PC-3 (cell line): Measurements from ENCODE around the gene PGF. TPM values are rescaled to one million over a fixed set of nuclear protein-coding genes. Genes with fewer than 3 reads are reported as not detected.

Source experiments
- ATAC-seq: fragments of 200-7000 bp; cut with Tn5 transposase; 2 replicates; pipeline ENCODE4 v1.9.1; 2020; ENCODE audit warnings: mild to moderate bottlenecking, moderate library complexity
- BruUV-seq: library from RNA; stranded (reverse); fragments of 400-500 nt; replicated peaks from 2 replicates; lab custom pipeline; 2021; lab: Mats Ljungman, UMichigan
- CTCF ChIA-PET: fragments of 300-600 bp; sonication (Branson Sonifier 250); formaldehyde crosslinking; loops from one replicate; lab custom pipeline; 2022; ENCODE audit warnings: antibody characterized with exemption; lab: Charles Lee
- POLR2A ChIA-PET: fragments of 300-600 bp; sonication (Branson Sonifier 250); formaldehyde crosslinking; loops from one replicate; lab custom pipeline; 2022; ENCODE audit warnings: antibody characterized with exemption; ENCODE audit not compliant: unreplicated experiment; lab: Charles Lee
- DNase-seq: peaks from one replicate; pipeline ENCODE4 v3.0.0-alpha.2; 2015
- H2AFZ ChIP-seq: fragments of 300-600 bp; sonication (generic); 2 replicates; pipeline ENCODE4 v1.6.0; 2016; ENCODE audit warnings: antibody characterized with exemption, low read length
- H3F3A ChIP-seq: fragments of 300-600 bp; sonication (generic); one replicate; pipeline ENCODE4 v1.6.0; 2017; ENCODE audit warnings: antibody characterized with exemption, low read length, control low read depth, mild to moderate bottlenecking; ENCODE audit not compliant: unreplicated experiment
- H3K27ac ChIP-seq: fragments of 300-600 bp; sonication (generic); 2 replicates; pipeline ENCODE4 v1.5.1; 2016; ENCODE audit warnings: mild to moderate bottlenecking, low read length
- H3K27me3 ChIP-seq: fragments of 300-600 bp; sonication (generic); 2 replicates; pipeline ENCODE4 v1.6.1; 2016; ENCODE audit warnings: low read length, mixed read lengths
- H3K36me3 ChIP-seq: fragments of 300-600 bp; sonication (generic); 2 replicates; pipeline ENCODE4 v1.6.1; 2016; ENCODE audit warnings: low read depth, mixed run types, low read length, mixed read lengths
- H3K4me1 ChIP-seq: fragments of 300-600 bp; sonication (generic); 2 replicates; pipeline ENCODE4 v1.5.1; 2016; ENCODE audit warnings: low read length; ENCODE audit not compliant: insufficient read depth
- H3K4me2 ChIP-seq: fragments of 300-600 bp; sonication (generic); 2 replicates; pipeline ENCODE4 v1.6.0; 2016; ENCODE audit warnings: low read length
- H3K4me3 ChIP-seq: fragments of 300-600 bp; sonication (generic); 2 replicates; pipeline ENCODE4 v1.5.1; 2016; ENCODE audit warnings: mild to moderate bottlenecking, low read length, mixed read lengths
- H3K79me2 ChIP-seq: fragments of 300-600 bp; sonication (generic); 2 replicates; pipeline ENCODE4 v1.6.1; 2017; ENCODE audit warnings: low read length, mixed read lengths
- H3K9ac ChIP-seq: fragments of 300-600 bp; sonication (generic); 2 replicates; pipeline ENCODE4 v1.6.0; 2016; ENCODE audit warnings: mild to moderate bottlenecking, low read length
- H3K9me2 ChIP-seq: fragments of 300-600 bp; sonication (generic); replicated peaks from 2 replicates; pipeline ENCODE4 v1.6.1; 2016; ENCODE audit warnings: mixed run types, low read length, mixed read lengths
- H3K9me3 ChIP-seq: fragments of 300-600 bp; sonication (generic); 2 replicates; pipeline ENCODE4 v1.6.1; 2016; ENCODE audit warnings: low read length, mixed read lengths
- H4K20me1 ChIP-seq: fragments of 300-600 bp; sonication (generic); 2 replicates; pipeline ENCODE4 v1.6.1; 2016; ENCODE audit warnings: low read length, mixed read lengths
- EZH2 ChIP-seq: fragments of 300-600 bp; sonication (generic); IDR thresholded peaks from one replicate; pipeline ENCODE4 v1.6.1; 2017; ENCODE audit warnings: antibody characterized with exemption, mild to moderate bottlenecking, low read length; ENCODE audit not compliant: unreplicated experiment
- EZH2phosphoT487 ChIP-seq: fragments of 300-600 bp; sonication (generic); IDR thresholded peaks from 2 replicates; pipeline ENCODE4 v1.6.1; 2018; ENCODE audit warnings: mild to moderate bottlenecking, antibody characterized with exemption, low read length, borderline replicate concordance
- intact Hi-C: fragments of 100-400 bp; cut with micrococcal nuclease; formaldehyde crosslinking; loops from 2 replicates; pipeline ENCODE4 v1.9.0; 2023
- total RNA-seq: library from RNA; depleted of rRNA; stranded (reverse); fragments of >200 nt; gene quantifications from 2 replicates; pipeline ENCODE4 v1.2.3, GENCODE V29; 2014
- TF ChIP-seq, protein P1 (sequence below): fragments of 300-600 bp; sonication (generic); conservative IDR thresholded peaks from 2 replicates; pipeline ENCODE4 v1.5.1; 2017; ENCODE audit warnings: antibody characterized with exemption, low read depth, mild to moderate bottlenecking, low read length

Gene PGF
- total RNA-seq, 1 experiment from 2014 or later, result 0.26 TPM

- peak overlapping the region; percentile 26 for H3K4me2 ChIP-seq
- H3K27ac ChIP-seq, result peak overlapping the region; percentile 71
- no peaks in the 10 kb centered on the region for H3K79me2 ChIP-seq
- H3F3A ChIP-seq, result no peaks in the 10 kb centered on the region
- intact Hi-C loops, result loop anchor here (2.0 to 10.0 kb wide), 2 partner anchors 43 to 139 kb away; no protein-coding TSS in a partner anchor
- TF ChIP-seq EZH2 (no peak), EZH2phosphoT487 (no peak)
- TF ChIP-seq, protein P1, sequence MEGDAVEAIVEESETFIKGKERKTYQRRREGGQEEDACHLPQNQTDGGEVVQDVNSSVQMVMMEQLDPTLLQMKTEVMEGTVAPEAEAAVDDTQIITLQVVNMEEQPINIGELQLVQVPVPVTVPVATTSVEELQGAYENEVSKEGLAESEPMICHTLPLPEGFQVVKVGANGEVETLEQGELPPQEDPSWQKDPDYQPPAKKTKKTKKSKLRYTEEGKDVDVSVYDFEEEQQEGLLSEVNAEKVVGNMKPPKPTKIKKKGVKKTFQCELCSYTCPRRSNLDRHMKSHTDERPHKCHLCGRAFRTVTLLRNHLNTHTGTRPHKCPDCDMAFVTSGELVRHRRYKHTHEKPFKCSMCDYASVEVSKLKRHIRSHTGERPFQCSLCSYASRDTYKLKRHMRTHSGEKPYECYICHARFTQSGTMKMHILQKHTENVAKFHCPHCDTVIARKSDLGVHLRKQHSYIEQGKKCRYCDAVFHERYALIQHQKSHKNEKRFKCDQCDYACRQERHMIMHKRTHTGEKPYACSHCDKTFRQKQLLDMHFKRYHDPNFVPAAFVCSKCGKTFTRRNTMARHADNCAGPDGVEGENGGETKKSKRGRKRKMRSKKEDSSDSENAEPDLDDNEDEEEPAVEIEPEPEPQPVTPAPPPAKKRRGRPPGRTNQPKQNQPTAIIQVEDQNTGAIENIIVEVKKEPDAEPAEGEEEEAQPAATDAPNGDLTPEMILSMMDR, result peak; percentile 82
- peaks cover 16% of the 10 kb centered on the region for H3K4me1 ChIP-seq
- BruUV-seq, result no TSS peak
- no peaks in the 10 kb centered on the region for H3K36me3 ChIP-seq
- H3K9me2 ChIP-seq, result no peaks in the 10 kb centered on the region
- ChIA-PET CTCF (interaction anchor here (0.5 to 1.2 kb wide), 9 partner anchors 22 to 143 kb away, joined by 3 to 7 read pairs (median 4); partner anchors contain the start of genes RPS6KL1 and ZC2HC1C), POLR2A (no interaction called here)
- no peaks in the 10 kb centered on the region for H4K20me1 ChIP-seq
- ATAC-seq (peak; percentile 20), DNase-seq (peak; percentile 49)
- no peaks in the 10 kb centered on the region for H3K9me3 ChIP-seq
- peak overlapping the region; percentile 21; the same call in 1 of the 2 replicates for H3K9ac ChIP-seq
- no peaks in the 10 kb centered on the region for H3K27me3 ChIP-seq
- no peak overlapping the region for H3K4me3 ChIP-seq
- 0 out of 2 replicates have a peak overlapping the region, but pooled peaks have one; percentile 11 for H2AFZ ChIP-seq
Measured at GRCh38 chr14:74945261-74945851, 10.0 kb downstream of the PGF start.

DNA sequence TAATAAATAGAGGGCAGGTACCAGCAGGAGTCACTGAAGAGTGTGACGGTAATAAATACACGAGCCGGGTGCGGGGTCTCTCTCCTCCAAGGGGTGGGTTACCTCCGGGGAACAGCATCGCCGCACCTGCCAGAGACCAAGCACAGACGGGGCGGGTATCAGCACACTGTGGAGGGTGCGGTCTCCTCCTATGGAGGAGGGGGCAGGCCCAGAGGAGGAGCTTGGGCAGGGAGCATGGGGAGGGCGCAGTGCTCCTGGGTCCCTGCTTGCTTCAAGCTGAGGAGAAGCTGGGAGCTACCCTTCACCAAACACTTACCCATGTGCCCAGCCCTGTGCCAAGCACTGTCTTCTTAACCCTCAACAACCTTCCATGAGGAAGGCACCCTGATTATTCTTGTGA lies 12.8 kb downstream of the PGF start:
- H3K9ac ChIP-seq, result no peak overlapping the region
- no peaks in the 10 kb centered on the region for H3K27me3 ChIP-seq
- no TSS peak for BruUV-seq
- TF ChIP-seq, protein P1, result no peak
- TF ChIP-seq EZH2phosphoT487, result no peak
- TF ChIP-seq EZH2, result no peak
- CTCF ChIA-PET, result no interaction called here
- DNase-seq (no peak), ATAC-seq (no peak)
- no peak overlapping the region for H3K27ac ChIP-seq
- H3K9me2 ChIP-seq, result no peaks in the 10 kb centered on the region
- H3K4me2 ChIP-seq, result no peak overlapping the region
- no peak overlapping the region for H2AFZ ChIP-seq
- intact Hi-C loops, result loop anchor here (10.0 kb wide), 1 partner anchor 142 kb away; no protein-coding TSS in a partner anchor
- H3K4me3 ChIP-seq, result no peak overlapping the region
- no peaks in the 10 kb centered on the region for H4K20me1 ChIP-seq
- H3K4me1 ChIP-seq, result peaks cover 25% of the 10 kb centered on the region
- POLR2A ChIA-PET, result no interaction called here
- H3F3A ChIP-seq, result no peaks in the 10 kb centered on the region
- H3K36me3 ChIP-seq, result no peaks in the 10 kb centered on the region
- no peaks in the 10 kb centered on the region for H3K79me2 ChIP-seq
- H3K9me3 ChIP-seq, result no peaks in the 10 kb centered on the region

DNA sequence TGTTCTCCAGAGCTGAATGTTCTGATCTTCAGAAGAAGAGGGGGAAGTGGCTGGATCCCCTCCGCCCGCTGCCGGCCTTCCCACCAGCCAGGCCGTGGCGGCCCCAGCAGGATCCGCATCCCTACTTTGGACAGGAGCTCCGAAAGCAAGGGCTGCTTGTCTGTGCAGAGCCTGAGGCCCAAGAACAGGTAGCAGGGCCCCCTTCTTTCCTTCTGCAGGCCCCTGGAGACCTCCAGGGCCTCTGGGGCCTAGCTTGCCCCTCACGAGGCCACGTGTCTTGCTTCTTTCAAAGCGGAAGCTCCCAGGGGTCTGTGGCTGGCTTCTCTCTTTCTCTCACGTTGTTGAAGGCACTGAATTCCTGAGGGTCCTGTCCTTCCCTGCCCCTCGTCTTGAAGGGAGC lies 13.2 kb downstream of the PGF start:
- ATAC-seq (no peak), DNase-seq (no peak)
- BruUV-seq, result no TSS peak
- intact Hi-C loops, result loop anchor here (10.0 kb wide), 1 partner anchor 143 kb away; no protein-coding TSS in a partner anchor
- H3K4me3 ChIP-seq, result no peak overlapping the region
- POLR2A ChIA-PET, result no interaction called here
- H3K4me2 ChIP-seq, result no peak overlapping the region
- H4K20me1 ChIP-seq, result no peaks in the 10 kb centered on the region
- no peak overlapping the region for H3K9ac ChIP-seq
- no peak overlapping the region for H2AFZ ChIP-seq
- H3K36me3 ChIP-seq, result no peaks in the 10 kb centered on the region
- CTCF ChIA-PET, result no interaction called here
- no peaks in the 10 kb centered on the region for H3K27me3 ChIP-seq
- TF ChIP-seq EZH2 (no peak), EZH2phosphoT487 (no peak)
- TF ChIP-seq, protein P1, result no peak
- H3K9me3 ChIP-seq, result no peaks in the 10 kb centered on the region
- H3K4me1 ChIP-seq, result peaks cover 25% of the 10 kb centered on the region
- H3K27ac ChIP-seq, result no peak overlapping the region
- H3K79me2 ChIP-seq, result no peaks in the 10 kb centered on the region
- no peaks in the 10 kb centered on the region for H3F3A ChIP-seq
- H3K9me2 ChIP-seq, result no peaks in the 10 kb centered on the region
